Measurements from ENCODE around the gene DKK3.

DKK3 gene

GRCh38 chr11:12007769-12008737, at the start of gene DKK3:
DKK3 (minus strand) TSS chr11:12008626; CDS start chr11:12008582, 44 bp downstream.
- no peak for DNase-seq (ENCODE audit: low spot score)
- TF ChIP-seq, protein P1, sequence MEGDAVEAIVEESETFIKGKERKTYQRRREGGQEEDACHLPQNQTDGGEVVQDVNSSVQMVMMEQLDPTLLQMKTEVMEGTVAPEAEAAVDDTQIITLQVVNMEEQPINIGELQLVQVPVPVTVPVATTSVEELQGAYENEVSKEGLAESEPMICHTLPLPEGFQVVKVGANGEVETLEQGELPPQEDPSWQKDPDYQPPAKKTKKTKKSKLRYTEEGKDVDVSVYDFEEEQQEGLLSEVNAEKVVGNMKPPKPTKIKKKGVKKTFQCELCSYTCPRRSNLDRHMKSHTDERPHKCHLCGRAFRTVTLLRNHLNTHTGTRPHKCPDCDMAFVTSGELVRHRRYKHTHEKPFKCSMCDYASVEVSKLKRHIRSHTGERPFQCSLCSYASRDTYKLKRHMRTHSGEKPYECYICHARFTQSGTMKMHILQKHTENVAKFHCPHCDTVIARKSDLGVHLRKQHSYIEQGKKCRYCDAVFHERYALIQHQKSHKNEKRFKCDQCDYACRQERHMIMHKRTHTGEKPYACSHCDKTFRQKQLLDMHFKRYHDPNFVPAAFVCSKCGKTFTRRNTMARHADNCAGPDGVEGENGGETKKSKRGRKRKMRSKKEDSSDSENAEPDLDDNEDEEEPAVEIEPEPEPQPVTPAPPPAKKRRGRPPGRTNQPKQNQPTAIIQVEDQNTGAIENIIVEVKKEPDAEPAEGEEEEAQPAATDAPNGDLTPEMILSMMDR (IDR thresholded peaks at IDR 0.05; ENCODE audit: extremely low read depth, missing control alignments): no peak

GRCh38 chr11:12057299-12057980, 49.0 kb upstream of the DKK3 start:
- no peak for DNase-seq (ENCODE audit: low spot score)
- TF ChIP-seq, protein P1 (IDR thresholded peaks at IDR 0.05; ENCODE audit: extremely low read depth, missing control alignments): no peak

DNA sequence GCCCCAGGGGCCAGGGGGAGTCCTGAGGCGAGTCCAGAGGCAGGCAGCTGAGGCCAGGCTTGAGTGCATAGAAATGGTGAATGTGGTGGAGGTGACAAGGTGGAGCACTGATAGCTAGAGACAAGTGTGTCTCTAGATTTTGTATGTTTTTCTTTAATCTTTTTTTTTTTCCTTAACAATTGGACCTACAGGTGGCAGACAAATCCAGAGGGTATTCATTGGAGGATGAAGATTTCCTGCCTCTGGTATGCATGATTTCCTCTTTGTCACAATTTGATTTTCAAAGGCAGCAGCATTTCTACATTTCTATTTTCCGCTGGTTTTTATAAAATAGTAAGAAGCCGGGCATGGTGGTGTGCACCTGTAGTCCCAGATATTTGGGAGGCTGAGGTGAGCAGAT, 47.7 kb upstream of the DKK3 start:
- TF ChIP-seq, protein P1 (IDR thresholded peaks at IDR 0.05; ENCODE audit: extremely low read depth, missing control alignments): no peak
- no peak for DNase-seq (ENCODE audit: low spot score)

DNA sequence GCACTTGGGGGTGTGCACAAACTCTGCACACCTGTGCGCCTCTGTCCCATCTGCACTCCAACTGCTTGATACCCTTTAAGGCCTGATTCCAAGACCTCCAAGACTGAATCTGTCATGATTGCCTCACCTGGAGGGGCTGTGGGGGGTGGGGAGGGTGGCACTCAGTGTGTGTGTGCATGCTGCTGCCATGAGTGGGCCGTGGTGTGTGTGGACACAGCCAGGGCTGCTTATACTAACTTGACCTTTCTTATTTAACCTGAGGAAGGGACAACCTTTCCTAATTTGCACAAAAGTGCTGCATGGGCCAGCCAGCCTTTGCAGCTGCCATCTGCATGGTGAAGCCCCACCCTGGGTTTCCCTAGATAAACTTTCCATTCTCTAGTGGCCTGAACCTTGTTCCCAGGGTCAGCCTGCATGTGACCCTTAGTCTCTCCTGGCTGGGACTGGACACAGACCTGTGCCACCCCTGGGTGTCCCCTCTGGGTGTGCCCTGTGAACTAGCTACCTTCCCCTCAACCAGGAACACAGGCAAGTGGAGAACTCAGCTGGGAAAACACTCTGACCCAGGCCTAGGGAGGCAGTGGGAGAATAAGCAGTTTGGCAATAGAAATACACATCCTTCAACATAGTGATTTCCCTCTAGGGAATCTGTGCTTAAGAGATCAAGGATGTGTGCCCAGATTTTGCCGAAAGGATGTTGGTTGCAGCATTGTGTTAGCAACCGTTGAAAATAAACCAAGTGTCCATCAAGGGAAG, 45.4 kb upstream of the DKK3 start:
- DNase-seq (ENCODE audit: low spot score): no peak
- TF ChIP-seq, protein P1 (IDR thresholded peaks at IDR 0.05; ENCODE audit: extremely low read depth, missing control alignments): no peak

DNA sequence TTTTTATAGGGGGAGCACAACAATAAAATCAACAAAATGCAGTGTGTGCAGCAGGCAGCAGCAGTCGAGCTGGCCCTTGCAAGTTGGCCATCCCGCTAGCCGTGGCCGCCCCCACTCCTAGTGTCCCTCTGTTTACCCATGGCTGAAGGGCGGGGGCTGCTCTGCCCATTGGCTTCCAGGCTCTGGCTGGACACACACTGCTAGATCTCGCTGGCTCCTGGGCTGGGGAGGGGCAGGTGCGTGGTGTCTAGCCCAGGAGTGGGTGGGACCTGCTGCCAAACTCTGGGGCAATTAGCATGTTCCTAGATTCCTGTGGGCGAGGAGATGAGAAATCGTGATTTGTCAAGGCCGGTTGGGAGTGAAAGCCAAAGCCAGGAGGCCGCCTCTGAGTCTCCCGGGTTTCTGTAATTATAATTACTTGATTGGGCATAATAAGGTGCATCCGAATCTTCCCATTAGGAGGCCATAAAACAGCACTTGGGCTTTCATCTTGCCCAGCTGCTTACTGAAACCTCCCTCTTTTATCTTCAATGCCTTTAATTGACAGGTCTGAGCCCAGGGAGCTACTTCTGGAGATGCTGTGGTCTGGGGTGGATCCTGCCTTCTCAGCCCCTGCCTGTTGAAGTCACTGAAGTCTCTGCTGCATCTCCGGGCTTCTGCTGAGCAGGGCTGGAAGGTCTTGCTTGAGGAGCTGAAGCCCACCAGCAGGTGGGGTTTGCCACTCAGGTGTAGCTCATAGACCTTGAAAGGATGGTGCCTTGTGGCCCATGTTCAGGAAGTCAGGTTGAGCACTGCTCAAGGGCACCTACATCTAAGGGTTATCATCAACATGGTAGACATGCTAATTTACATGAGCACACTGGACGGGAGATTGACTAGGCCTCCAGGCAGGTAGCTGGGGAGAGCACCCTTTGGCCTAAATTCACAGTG, 44.5 kb upstream of the DKK3 start:
- TF ChIP-seq, protein P1 (IDR thresholded peaks at IDR 0.05; ENCODE audit: extremely low read depth, missing control alignments): no peak
- DNase-seq (ENCODE audit: low spot score): no peak

GRCh38 chr11:12051287-12051662, 42.8 kb upstream of the DKK3 start:
- DNase-seq (ENCODE audit: low spot score): no peak
- TF ChIP-seq, protein P1 (IDR thresholded peaks at IDR 0.05; ENCODE audit: extremely low read depth, missing control alignments): no peak

Measured in GM20000 (cell line).